Right lobe of liver (tissue), 4 donors: Measurements from ENCODE around the gene CDX2.

ENCODE experiments used
- POLR2A ChIP-seq: fragments of 450-650 bp; IDR thresholded peaks from one replicate; pipeline ENCODE4 v1.6.1; 2017; ENCODE audit warnings: antibody characterized with exemption, mild to moderate bottlenecking
- TF ChIP-seq, protein P1 (sequence below), 4 donors: fragments of 200-600 bp in 3 of 4; fragments of 450-650 bp in 1 of 4; IDR thresholded peaks; one replicate each; pipeline versions ENCODE4 v1.5.1 to v1.8.0; 2016 to 2022; ENCODE audit warnings: antibody characterized with exemption in 4 of 4, mild to moderate bottlenecking in 2 of 4
- donor health status: DM: no; HTN: no; CAD: no.
- donor health status: DM: no; HTN: no; CAD: no.
- donor health status: DM: no; HTN: yes; CAD: no.

- TF ChIP-seq, protein P1, sequence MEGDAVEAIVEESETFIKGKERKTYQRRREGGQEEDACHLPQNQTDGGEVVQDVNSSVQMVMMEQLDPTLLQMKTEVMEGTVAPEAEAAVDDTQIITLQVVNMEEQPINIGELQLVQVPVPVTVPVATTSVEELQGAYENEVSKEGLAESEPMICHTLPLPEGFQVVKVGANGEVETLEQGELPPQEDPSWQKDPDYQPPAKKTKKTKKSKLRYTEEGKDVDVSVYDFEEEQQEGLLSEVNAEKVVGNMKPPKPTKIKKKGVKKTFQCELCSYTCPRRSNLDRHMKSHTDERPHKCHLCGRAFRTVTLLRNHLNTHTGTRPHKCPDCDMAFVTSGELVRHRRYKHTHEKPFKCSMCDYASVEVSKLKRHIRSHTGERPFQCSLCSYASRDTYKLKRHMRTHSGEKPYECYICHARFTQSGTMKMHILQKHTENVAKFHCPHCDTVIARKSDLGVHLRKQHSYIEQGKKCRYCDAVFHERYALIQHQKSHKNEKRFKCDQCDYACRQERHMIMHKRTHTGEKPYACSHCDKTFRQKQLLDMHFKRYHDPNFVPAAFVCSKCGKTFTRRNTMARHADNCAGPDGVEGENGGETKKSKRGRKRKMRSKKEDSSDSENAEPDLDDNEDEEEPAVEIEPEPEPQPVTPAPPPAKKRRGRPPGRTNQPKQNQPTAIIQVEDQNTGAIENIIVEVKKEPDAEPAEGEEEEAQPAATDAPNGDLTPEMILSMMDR (IDR thresholded peaks at IDR 0.05): no peak
- TF ChIP-seq POLR2A: no peak
Measured at GRCh38 chr13:27961227-27962085, 7.7 kb downstream of the CDX2 start.
